ENCODE measurements around the gene CDK15.

CDK15 gene

GRCh38 chr2:201872591-201872990 lies 66.3 kb downstream of the CDK15 start:
- no peak for DNase-seq

- no peak for DNase-seq
These were observed 73.7 kb downstream of the CDK15 start for GRCh38 chr2:201879996-201880395.

GRCh38 chr2:201880579-201880978 lies 74.2 kb downstream of the CDK15 start:
- DNase-seq = no peak

- no peak for DNase-seq
These were observed 74.8 kb downstream of the CDK15 start for GRCh38 chr2:201880993-201881611.

- DNase-seq = no peak
These were observed 75.4 kb downstream of the CDK15 start for GRCh38 chr2:201881741-201882140.

- DNase-seq = no peak
These were observed 76.2 kb downstream of the CDK15 start for GRCh38 chr2:201882353-201883090.

GRCh38 chr2:201883606-201884369 lies 77.5 kb downstream of the CDK15 start:
- no peak for DNase-seq

GRCh38 chr2:201886504-201886903 lies 80.2 kb downstream of the CDK15 start:
- DNase-seq = no peak

- DNase-seq = no peak
These were observed 81.6 kb downstream of the CDK15 start for GRCh38 chr2:201887773-201888425.

GRCh38 chr2:201888426-201888800 lies 82.1 kb downstream of the CDK15 start:
- DNase-seq = no peak

- no peak for DNase-seq
These were observed 84.1 kb downstream of the CDK15 start for GRCh38 chr2:201890453-201890852.

GRCh38 chr2:201891676-201892075 lies 85.3 kb downstream of the CDK15 start:
- no peak for DNase-seq

GRCh38 chr2:201892516-201892915 lies 86.2 kb downstream of the CDK15 start:
- DNase-seq = no peak

GRCh38 chr2:201900362-201900761 lies 94.0 kb downstream of the CDK15 start:
- DNase-seq = no peak

- DNase-seq = no peak
These were observed 95.4 kb downstream of the CDK15 start for GRCh38 chr2:201901786-201902185.

- DNase-seq = no peak
These were observed 98.4 kb downstream of the CDK15 start for GRCh38 chr2:201904538-201905420.

GRCh38 chr2:201906777-201907562 lies 100.6 kb downstream of the CDK15 start:
- no peak for DNase-seq

- DNase-seq = no peak
These were observed 101.2 kb downstream of the CDK15 start for GRCh38 chr2:201907563-201907881.

GRCh38 chr2:201908901-201909300 lies 102.6 kb downstream of the CDK15 start:
- DNase-seq = no peak

- no peak for DNase-seq
These were observed 103.0 kb downstream of the CDK15 start for GRCh38 chr2:201909348-201909747.

- no peak for DNase-seq
These were observed 103.6 kb downstream of the CDK15 start for GRCh38 chr2:201909961-201910361.

GRCh38 chr2:201911372-201911771 lies 105.0 kb downstream of the CDK15 start:
- no peak for DNase-seq

Measured in stimulated activated CD4-positive, alpha-beta T cell treated with anti-CD3 and anti-CD28 coated beads, Interleukin-2, amount 100 ng/mL, for 24 hours (primary cell).